Right lobe of liver (tissue), 6 donors: ENCODE measurements around the gene LAS1L. TPM values are rescaled to one million over a fixed set of nuclear protein-coding genes. Genes with fewer than 3 reads are reported as not detected.

ENCODE experiments used
- ATAC-seq, 4 donors: fragments of 200-7000 bp; cut with Tn5 transposase; one replicate each; pipeline ENCODE4 v1.9.1; 2020; ENCODE audit warnings: mild to moderate bottlenecking in 4 of 4, moderate library complexity in 4 of 4
- DNase-seq, 3 donors: peaks; one replicate each; pipeline ENCODE4 v3.0.0-alpha.2; 2020
- H3K27ac ChIP-seq, 3 donors: fragments of 200-600 bp; one replicate each; pipeline ENCODE4 v1.8.0; 2022
- H3K27me3 ChIP-seq, 2 donors: fragments of 200-600 bp; one replicate each; pipeline ENCODE4 v1.8.0; 2022
- H3K36me3 ChIP-seq, 4 donors: fragments of 200-600 bp; sonication (generic) in 1 of 4; one replicate each; pipeline versions ENCODE4 v1.5.1 to v1.8.0; 2017 to 2022; ENCODE audit warnings: control low read depth in 1 of 4
- H3K4me1 ChIP-seq, 4 donors: fragments of 200-600 bp; sonication (generic) in 1 of 4; one replicate each; pipeline versions ENCODE4 v1.5.1 to v1.8.0; 2017 to 2022; ENCODE audit warnings: control low read depth in 1 of 4
- H3K4me3 ChIP-seq, 3 donors: fragments of 200-600 bp; one replicate each; pipeline ENCODE4 v1.8.0; 2022
- H3K9me3 ChIP-seq, 4 donors: fragments of 200-600 bp; sonication (generic) in 1 of 4; one replicate each; pipeline versions ENCODE4 v1.5.1 to v1.8.0; 2017 to 2022; ENCODE audit warnings: control low read depth in 1 of 4
- CTCF ChIP-seq, 4 donors: fragments of 200-600 bp in 3 of 4; fragments of 450-650 bp in 1 of 4; IDR thresholded peaks; one replicate each; pipeline versions ENCODE4 v1.5.1 to v1.8.0; 2016 to 2022; ENCODE audit warnings: antibody characterized with exemption in 4 of 4, mild to moderate bottlenecking in 2 of 4
- POLR2A ChIP-seq: fragments of 450-650 bp; IDR thresholded peaks from one replicate; pipeline ENCODE4 v1.6.1; 2017; ENCODE audit warnings: antibody characterized with exemption, mild to moderate bottlenecking
- WGBS: methylation state at CpG from one replicate; pipeline ENCODE4 v1.1.6; 2018; ENCODE audit warnings: low coverage, low lambda C conversion rate; ENCODE audit not compliant: insufficient coverage; ENCODE audit errors: missing lambda C conversion rate; 5-methylcytosine and 5-hydroxymethylcytosine counted together
- intact Hi-C, 2 donors: fragments of 100-400 bp; cut with DNase I; formaldehyde crosslinking; loops; one replicate each; pipeline versions ENCODE4 v1.11.2 to v1.14.1; 2022
- total RNA-seq, 6 experiments: library from RNA; depleted of rRNA in 2 of 6; stranded (reverse); fragments of >200 nt in 2 of 6; fragmentation: NEBNext Ultra II Directional in 3 of 6; extraction: Animal tissue kit (Norgen Biotek cat#: 25700) in 3 of 6; gene quantifications; one replicate each; pipeline versions ENCODE4 v1.1.0 to v1.2.4, GENCODE V29; 2016 to 2023
- donor health status: DM: no; HTN: yes; CAD: no.
- donor health status: DM: no; HTN: no; CAD: no.
- donor health status: DM: no; HTN: no; CAD: no.
- donor health status: DM: no; HTN: yes; CAD: no.
- donor health status: DM: no; HTN: yes; CAD: no.

Gene LAS1L
- total RNA-seq, 6 experiments from 2014 or later, result 11.3 to 17.4 (median 14.8) TPM

GRCh38 chrX:65516756-65517155 lies 17.8 kb downstream of the LAS1L start:
- no peak overlapping the region for H3K27ac ChIP-seq
- peaks cover 0 to 6% (median 0%) of the 10 kb centered on the region in 4 donors for H3K36me3 ChIP-seq
- no peak for DNase-seq
- intact Hi-C loops, result no loop called here
- 67% methylated on average over 3 of the region's 3 CpGs for WGBS
- TF ChIP-seq POLR2A, result no peak
- no peak for TF ChIP-seq CTCF (IDR thresholded peaks at IDR 0.05)
- no peaks in the 10 kb centered on the region for H3K27me3 ChIP-seq
- H3K4me1 ChIP-seq, result no peaks in the 10 kb centered on the region
- H3K9me3 ChIP-seq, result no peaks in the 10 kb centered on the region
- ATAC-seq, result no peak
- H3K4me3 ChIP-seq, result no peak overlapping the region

GRCh38 chrX:65513610-65514009 lies 21.0 kb downstream of the LAS1L start:
- Histone ChIP-seq H3K4me3 (no peak overlapping the region), H3K36me3 (no peaks in the 10 kb centered on the region), H3K9me3 (no peaks in the 10 kb centered on the region), H3K4me1 (no peaks in the 10 kb centered on the region), H3K27me3 (no peaks in the 10 kb centered on the region), H3K27ac (no peak overlapping the region)
- intact Hi-C loops, result no loop called here
- WGBS, result no CpG with 5 or more reads among the region's 1 CpG
- DNase-seq, result no peak
- TF ChIP-seq POLR2A (no peak), CTCF (IDR thresholded peaks at IDR 0.05) (no peak)
- no peak for ATAC-seq

GRCh38 chrX:65509400-65509799 lies 25.2 kb downstream of the LAS1L start:
- intact Hi-C loops, result no loop called here
- H3K4me1 ChIP-seq, result no peaks in the 10 kb centered on the region
- WGBS, result 88% methylated on average over 4 of the region's 4 CpGs
- DNase-seq (no peak), ATAC-seq (no peak)
- no peaks in the 10 kb centered on the region for H3K27me3 ChIP-seq
- no peak for TF ChIP-seq POLR2A
- TF ChIP-seq CTCF (IDR thresholded peaks at IDR 0.05), result no peak
- no peak overlapping the region for H3K27ac ChIP-seq
- no peaks in the 10 kb centered on the region for H3K36me3 ChIP-seq
- no peaks in the 10 kb centered on the region for H3K9me3 ChIP-seq
- no peak overlapping the region for H3K4me3 ChIP-seq

GRCh38 chrX:65508851-65509250 lies 25.7 kb downstream of the LAS1L start:
- no peaks in the 10 kb centered on the region for H3K9me3 ChIP-seq
- 60% methylated on average over 4 of the region's 4 CpGs for WGBS
- no peak for DNase-seq
- TF ChIP-seq POLR2A, result no peak
- no peak for TF ChIP-seq CTCF (IDR thresholded peaks at IDR 0.05)
- H3K4me3 ChIP-seq, result no peak overlapping the region
- H3K27ac ChIP-seq, result no peak overlapping the region
- no peaks in the 10 kb centered on the region for H3K4me1 ChIP-seq
- intact Hi-C loops, result no loop called here
- no peaks in the 10 kb centered on the region for H3K27me3 ChIP-seq
- H3K36me3 ChIP-seq, result no peaks in the 10 kb centered on the region
- no peak for ATAC-seq

- no peak for ATAC-seq
- TF ChIP-seq POLR2A, result no peak
- TF ChIP-seq CTCF (IDR thresholded peaks at IDR 0.05), result no peak
- intact Hi-C loops, result no loop called here
These were observed 32.0 kb downstream of the LAS1L start for GRCh38 chrX:65502618-65503017.

More at GRCh38 chrX:65502618-65503017, 32.0 kb downstream of the LAS1L start:
- DNase-seq, result no peak
- 83% methylated on average over 2 of the region's 11 CpGs for WGBS
- Histone ChIP-seq H3K27ac (no peak overlapping the region), H3K4me3 (no peak overlapping the region), H3K4me1 (no peaks in the 10 kb centered on the region), H3K36me3 (no peaks in the 10 kb centered on the region), H3K9me3 (no peaks in the 10 kb centered on the region), H3K27me3 (no peaks in the 10 kb centered on the region)
